ENCODE measurements around the gene AMFR.
"Not testable (repeated sequence)": the region's sequence is repeated elsewhere in the genome, so short reads cannot be mapped to it uniquely, and the experiment has no call there.

AMFR gene

GRCh38 chr16:56423584-56424403 lies 1.6 kb downstream of the AMFR start:
- DNase-seq: peak; percentile 4

GRCh38 chr16:56422896-56423441 lies 2.4 kb downstream of the AMFR start:
- no peak for DNase-seq

DNA sequence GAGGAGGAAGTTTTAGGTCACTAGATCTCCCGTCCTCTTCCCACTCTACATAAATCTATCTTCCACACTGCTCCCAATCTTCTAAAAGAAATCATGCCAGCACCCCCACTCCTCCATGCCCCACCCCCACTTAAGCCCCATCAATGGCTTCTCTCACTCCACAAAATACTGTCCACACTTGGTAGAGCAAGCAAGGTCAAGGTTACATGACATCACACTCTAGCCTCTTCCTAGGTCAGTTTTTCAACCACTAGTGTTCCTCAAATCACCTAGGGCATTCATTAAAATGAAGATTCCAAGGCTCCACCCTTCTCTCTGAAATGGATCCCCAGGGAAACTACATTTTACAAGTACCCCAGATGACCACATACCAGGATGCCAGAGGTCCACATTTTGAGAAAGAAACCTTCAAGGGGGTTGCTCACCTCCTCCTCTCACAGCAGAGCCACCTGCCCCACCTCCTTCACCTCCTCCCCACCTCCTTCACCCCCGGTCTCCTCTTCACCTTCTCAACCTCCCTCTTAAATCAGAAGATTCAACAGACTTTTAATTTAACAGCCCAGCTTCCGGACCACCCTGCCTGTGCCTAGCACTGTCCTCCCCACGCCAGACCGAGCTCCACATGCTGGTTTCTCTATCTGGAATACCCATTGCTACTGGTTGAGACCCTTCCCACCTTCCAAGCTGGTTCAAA lies 3.2 kb downstream of the AMFR start:
- DNase-seq: no peak

DNA sequence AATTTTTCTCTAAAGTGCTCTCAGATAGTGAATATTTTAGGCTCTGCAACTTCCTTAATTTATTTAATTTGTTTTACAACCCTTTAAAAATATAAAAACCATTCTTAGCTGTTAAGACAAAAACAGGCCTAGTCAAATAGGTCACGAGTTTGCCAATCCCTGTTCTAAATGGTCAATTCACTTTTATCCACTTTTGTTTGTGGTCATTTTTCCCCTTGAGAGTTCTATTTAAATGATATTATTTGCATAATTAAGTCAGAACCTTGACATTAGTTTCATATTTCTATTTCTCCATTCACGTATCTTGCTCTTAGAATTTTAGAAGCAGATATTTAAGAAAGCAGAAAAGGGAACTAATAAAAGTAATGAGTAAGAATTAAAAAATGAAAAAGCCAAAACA lies 4.0 kb downstream of the AMFR start:
- no peak for DNase-seq

GRCh38 chr16:56420613-56421012 lies 4.7 kb downstream of the AMFR start:
- no peak for DNase-seq

DNA sequence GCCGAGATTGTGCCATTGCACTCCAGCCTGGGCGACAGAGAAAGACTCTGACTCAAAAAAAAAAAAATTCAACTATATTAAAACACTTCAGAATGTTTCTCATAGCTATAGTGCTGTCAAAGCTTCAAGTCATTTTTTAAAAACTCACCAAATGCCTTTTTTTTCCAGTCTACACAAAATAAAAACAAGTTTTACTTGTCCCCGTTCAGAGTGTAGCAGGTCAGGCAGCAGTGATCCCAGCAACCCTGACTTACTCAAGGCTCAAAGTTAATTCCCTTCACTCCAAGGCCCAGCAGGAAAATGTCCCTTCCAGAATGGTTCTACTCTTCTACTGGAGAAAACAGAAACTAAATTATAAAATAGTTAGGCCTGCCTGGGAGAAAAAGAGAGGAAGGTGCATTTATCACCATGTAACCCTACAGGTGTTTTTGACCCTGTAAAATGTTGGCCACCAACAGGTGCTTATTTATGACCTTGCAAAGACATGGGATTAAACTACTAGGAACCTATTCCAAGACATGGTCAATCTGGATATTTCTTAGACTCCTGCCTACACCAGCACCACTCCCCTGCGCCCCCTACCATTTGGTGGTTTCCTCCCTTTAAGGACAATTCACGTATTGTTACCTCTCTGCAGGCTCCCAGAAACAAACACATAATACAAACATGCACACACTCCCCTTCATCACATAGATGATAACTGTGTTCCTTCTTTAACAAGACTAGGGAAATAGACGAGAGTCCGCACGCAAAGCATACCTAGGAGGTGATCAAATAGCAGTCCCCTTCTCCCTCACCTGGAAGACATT lies 5.4 kb downstream of the AMFR start:
- no peak for DNase-seq

DNA sequence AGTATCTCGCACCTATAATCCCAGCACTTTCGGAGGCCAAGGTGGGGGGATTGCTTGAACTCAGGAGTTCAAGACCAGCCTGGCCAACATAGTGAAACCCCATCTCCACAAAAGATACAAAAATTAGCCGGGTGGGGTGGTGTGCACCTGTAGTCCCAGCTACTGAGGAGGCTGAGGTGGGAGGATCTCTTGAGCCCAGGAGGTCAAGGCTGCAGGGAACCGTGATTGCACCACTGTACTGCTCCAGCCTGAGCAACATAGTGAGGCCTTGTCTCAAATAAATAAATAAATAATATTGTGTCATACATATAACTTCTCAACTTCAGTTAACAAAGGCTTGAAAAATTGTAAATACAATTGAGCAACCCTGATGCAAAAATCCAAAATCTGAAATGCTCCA lies 8.2 kb downstream of the AMFR start:
- DNase-seq: no peak

DNA sequence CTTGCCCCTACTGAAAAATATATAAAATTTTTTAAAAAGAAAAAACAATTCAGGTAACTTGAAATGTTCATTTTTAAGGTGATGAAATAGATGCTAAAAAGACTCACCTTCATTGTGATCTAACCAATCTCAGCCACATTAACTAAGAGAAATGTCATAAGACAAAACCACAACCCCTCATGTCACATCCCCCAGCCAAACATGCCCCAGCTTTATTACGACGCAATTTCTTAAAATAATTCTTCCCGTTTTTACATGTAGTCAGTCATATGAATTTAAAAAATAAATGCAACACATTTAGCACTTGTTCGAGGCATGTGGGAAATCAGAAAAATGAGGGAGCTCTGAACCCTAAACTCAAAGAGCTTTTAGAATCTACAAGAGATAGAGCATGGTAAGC lies 9.5 kb downstream of the AMFR start:
- DNase-seq: no peak

DNA sequence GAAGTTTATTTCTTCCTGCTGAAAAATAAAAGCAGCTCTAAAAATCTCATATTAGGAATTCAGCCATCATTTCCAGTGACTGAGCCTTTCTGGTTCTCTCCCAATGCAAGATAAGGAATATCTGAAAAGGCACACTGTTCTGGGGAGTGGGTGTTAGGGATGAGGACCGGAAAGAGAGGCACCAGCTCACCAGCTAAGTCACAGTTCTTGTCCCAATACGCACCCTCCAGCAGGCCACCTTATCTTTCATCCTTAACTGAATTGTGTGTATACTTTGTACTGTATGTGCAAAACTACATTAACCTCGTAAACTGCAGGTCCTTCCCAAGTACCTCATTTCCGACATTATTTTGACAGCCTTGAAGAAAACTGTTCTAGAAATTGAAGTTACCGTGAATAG lies 11.0 kb downstream of the AMFR start:
- no peak for DNase-seq

- no peak for DNase-seq
Observed at GRCh38 chr16:56413381-56413780, 12.0 kb downstream of the AMFR start.

DNA sequence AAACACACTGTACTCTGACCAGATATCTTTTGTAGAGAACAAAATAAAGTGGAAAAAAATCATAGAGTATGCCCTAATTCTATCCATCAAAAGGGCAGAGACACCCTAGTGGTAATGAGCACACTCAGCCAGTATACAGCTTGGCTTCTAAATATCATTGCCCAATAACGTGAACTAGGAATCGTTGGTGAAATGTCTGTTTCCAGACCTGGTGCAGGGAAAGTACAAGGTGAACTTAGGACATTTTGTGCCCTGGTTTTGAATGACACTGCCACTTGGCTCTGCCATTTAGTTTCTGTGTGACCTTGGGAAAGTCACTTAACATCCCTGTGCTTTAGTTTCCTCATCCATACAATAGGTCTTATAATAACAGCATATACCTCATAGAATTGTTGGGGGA lies 13.7 kb downstream of the AMFR start:
- no peak for DNase-seq

GRCh38 chr16:56411123-56411522 lies 14.2 kb downstream of the AMFR start:
- DNase-seq: no peak

GRCh38 chr16:56409195-56409594 lies 16.1 kb downstream of the AMFR start:
- peak; percentile 30 for DNase-seq

- no peak for DNase-seq
Observed at GRCh38 chr16:56408379-56409098, 16.8 kb downstream of the AMFR start.

- no peak for DNase-seq
Observed at GRCh38 chr16:56405977-56406672, 19.2 kb downstream of the AMFR start.

DNA sequence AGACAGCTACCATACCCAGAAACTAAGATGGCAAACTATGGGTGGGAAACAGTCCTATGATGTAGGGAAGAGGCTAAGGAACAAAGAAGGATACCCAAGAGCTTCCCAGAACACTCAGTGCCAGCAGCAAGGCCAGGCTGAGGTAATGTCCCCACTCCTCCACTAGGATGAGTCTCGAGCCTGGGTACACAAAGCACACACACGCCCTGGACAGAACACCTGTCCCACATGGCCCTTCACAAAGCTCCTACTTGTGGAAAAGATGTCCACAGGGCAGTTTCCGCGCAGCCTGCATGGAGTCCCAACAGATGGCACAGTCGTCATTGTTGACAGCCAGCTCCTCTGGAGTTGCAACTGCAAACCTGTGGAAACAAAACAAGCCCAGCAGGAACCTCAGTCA lies 23.9 kb downstream of the AMFR start:
- peak; percentile 7 for DNase-seq

DNA sequence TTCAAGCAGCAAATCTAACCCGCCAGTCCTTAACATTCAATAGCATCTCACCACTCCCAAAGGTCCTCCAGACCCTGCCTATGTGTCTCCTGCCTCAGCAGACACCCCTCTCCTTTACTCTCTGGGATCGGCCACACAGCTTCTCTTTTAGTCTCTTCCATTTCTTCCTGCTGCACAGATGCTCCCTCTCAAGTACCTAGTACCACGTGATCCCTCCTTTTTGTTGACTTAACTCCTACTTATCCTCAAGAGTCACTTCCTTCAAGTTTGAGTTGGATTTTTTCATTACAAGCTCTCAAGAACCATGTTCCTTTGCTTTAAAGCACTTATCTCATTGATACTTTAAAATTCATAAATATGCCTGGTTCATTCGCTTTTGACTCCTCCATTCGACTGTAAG lies 24.9 kb downstream of the AMFR start:
- no peak for DNase-seq

GRCh38 chr16:56399486-56399885 lies 25.9 kb downstream of the AMFR start:
- no peak for DNase-seq

- DNase-seq: no peak
Observed at GRCh38 chr16:56399047-56399446, 26.3 kb downstream of the AMFR start.

DNA sequence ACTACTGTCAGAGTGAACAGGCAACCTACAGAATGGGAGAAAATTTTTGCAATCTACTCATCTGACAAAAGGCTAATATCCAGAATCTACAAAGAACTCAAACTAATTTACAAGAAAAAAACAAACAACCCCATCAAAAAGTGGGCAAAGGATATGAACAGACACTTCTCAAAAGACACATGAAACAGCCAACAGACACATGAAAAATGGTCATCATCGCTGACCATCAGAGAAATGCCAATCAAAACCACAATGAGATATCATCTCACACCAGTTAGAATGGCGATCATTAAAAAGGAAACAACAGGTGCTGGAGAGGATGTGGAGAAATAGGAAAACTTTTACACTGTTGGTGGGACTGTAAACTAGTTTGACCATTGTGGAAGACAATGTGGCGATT lies 28.6 kb downstream of the AMFR start:
- DNase-seq: not testable (repeated sequence)

GRCh38 chr16:56389554-56389953 lies 35.8 kb downstream of the AMFR start:
- DNase-seq: peak; percentile 98

- DNase-seq: peak; percentile 57
Observed at GRCh38 chr16:56388209-56388608, 37.1 kb downstream of the AMFR start.

Data from HCEC 1CT (cell line).